LNCaP clone FGC (cell line): Measurements from ENCODE around the gene DCLK1.

Source experiments
- DNase-seq: peaks from one replicate; pipeline ENCODE4 v3.0.0-alpha.2; 2011; ENCODE audit warnings: low read depth
- H3K4me3 ChIP-seq: 2 replicates; pipeline ENCODE4 v1.5.1; 2011; ENCODE audit warnings: mild to moderate bottlenecking, low read depth, low read length, control low read depth
- TF ChIP-seq, protein P1 (sequence below): IDR thresholded peaks from 2 replicates; pipeline ENCODE4 v1.5.1; 2012; ENCODE audit warnings: mild to moderate bottlenecking; ENCODE audit not compliant: control insufficient read depth, insufficient read depth; ENCODE audit errors: extremely low read depth

DCLK1 gene

DNA sequence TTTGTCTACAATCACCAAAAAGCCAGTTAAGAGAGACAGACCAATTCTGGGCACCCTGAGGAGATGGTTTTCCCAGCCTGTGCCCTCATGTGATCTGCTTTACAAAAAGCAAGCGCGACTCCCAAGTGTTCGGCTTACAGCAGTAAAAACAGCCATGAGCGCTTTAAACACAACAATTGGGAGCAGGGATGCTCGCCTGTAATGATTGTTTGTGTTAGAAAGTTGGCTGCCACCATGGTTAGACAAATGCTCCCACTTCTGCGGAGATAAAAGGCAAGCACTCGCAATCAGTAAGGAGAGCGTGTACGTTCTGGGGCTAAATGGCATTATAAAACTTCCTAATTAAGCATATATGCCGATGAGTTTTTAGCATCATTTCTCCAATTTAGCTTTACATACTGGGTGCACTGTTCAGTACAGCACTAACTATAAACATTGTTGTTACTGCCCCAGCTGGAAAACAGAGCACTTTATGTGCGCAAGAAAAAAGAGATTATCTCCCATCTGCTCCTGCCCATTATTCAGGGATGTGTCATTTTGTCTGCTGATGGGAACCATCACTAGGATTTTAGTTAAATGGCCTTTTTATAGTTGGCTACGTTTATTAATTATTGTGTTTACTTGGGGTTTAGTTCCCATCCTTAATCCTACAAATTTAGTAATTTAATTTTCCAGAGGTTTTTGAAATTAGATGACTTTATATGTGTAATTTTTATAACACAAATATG, 345.4 kb downstream of the DCLK1 start:
- no peak overlapping the region for H3K4me3 ChIP-seq
- no peak for DNase-seq
- TF ChIP-seq, protein P1, sequence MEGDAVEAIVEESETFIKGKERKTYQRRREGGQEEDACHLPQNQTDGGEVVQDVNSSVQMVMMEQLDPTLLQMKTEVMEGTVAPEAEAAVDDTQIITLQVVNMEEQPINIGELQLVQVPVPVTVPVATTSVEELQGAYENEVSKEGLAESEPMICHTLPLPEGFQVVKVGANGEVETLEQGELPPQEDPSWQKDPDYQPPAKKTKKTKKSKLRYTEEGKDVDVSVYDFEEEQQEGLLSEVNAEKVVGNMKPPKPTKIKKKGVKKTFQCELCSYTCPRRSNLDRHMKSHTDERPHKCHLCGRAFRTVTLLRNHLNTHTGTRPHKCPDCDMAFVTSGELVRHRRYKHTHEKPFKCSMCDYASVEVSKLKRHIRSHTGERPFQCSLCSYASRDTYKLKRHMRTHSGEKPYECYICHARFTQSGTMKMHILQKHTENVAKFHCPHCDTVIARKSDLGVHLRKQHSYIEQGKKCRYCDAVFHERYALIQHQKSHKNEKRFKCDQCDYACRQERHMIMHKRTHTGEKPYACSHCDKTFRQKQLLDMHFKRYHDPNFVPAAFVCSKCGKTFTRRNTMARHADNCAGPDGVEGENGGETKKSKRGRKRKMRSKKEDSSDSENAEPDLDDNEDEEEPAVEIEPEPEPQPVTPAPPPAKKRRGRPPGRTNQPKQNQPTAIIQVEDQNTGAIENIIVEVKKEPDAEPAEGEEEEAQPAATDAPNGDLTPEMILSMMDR = no peak

DNA sequence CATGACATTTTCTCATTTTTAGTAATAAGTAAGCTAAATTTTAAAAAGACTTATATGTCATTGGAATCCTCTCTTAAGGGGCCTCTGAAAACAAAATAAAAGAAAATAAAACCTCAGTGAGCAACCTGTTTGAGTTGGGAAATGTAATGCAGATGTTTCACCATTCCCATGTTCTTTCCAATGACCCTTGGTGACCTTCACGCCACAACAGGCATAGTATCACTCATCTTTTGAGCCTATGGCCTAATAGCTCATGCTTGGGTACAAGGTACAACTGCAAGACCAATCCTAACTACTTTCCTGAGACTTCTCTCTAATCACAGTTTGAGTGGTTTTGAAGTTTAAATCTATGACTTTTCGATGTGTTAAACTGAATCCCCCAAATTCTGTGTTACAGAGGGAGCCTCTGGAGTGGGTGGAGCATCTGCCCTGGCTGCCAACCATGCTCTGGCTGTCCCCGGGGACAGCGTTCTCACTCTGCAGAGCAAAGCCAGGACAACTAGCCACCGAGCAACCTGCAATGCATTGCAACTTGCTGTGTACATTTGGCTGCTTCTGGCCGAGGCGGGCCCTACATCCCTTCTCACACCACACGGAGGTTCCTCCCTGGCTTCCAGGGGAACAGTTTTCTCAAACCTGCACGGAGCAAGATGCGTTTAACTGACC, 346.8 kb downstream of the DCLK1 start:
- H3K4me3 ChIP-seq = no peak overlapping the region
- TF ChIP-seq, protein P1 = no peak
- DNase-seq = no peak

DNA sequence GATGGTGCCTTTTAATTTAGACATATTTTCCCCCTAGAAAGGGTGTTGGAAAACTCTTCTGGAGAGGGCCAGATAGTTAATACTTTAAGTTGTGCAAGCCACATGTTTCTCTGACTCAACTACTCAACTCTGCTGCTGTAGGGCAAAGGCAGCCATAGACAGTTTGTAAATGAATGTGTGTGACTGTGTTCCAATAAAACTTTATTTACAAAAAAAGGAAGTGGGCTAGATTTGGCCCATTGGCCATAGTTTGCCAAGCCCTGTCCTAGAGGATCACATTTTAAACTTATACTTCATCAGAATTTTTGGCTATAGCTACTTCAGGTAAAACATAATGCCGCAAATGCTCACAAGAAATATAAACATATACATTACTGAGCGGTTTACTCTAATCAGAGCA, 348.4 kb downstream of the DCLK1 start:
- no peak for DNase-seq
- H3K4me3 ChIP-seq = no peak overlapping the region
- TF ChIP-seq, protein P1 = no peak

DNA sequence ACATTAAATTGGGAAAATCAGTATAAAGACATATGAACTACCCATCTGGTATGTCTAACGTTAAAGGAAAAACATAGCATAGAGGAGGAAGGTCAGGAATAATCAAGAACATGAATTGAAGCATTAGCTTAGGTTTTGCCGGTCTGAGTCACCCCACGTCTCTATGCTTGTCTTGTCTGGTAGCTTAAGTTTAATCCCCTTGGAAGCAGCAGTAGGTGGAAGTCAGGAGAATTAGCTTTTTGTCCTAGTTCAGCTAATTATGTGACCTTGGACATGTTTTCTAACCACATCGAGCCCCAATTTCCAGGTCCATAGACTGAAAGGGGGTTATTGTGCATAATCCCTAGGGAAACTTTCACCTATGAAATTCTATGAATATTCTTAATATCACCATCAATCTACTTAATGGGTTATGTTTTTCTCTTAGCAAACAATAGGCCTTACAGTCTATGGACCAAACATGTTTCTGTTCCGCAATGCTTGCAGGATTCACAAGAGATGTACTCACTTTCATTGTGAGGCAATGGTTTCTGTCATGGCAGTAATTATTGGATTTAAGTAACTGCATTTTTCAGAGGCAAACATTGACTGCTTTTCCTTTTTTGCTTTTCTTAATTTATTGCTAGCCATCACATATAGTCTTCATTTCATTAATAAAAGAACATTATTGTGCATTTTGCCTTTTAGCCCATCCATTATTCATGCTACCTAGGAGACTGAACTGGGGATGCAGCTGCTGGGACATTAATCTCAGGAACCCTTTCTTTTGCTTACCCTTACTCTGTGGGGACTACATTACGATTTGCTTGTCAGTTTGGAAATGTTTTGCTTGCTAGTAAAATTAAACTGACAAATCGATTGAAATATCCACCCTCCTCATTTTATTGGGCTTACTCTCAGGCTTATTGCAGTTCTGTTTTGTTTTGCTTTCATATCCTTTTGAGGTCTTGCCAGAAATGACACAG, 349.9 kb downstream of the DCLK1 start:
- H3K4me3 ChIP-seq = no peak overlapping the region
- DNase-seq = no peak
- TF ChIP-seq, protein P1 = no peak

DNA sequence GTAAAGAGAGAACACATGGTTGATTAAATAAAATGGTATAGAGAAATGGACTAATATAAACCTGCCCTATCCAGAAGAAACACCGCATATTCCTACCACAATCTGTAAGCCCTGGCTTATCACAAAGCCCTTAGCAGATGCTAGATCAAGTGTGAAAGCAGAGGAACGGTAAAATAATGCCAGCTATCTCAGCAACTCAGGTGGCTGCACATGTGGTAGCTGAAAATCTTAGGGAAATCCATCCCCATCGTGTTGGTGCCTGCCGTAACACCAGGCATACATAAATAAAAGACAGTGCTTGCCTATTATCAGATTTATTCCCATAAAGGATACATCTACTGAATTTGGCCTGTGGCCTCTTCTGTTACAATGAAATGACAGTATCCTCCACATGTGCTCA, 350.6 kb downstream of the DCLK1 start:
- H3K4me3 ChIP-seq = no peak overlapping the region
- TF ChIP-seq, protein P1 = no peak
- no peak for DNase-seq

DNA sequence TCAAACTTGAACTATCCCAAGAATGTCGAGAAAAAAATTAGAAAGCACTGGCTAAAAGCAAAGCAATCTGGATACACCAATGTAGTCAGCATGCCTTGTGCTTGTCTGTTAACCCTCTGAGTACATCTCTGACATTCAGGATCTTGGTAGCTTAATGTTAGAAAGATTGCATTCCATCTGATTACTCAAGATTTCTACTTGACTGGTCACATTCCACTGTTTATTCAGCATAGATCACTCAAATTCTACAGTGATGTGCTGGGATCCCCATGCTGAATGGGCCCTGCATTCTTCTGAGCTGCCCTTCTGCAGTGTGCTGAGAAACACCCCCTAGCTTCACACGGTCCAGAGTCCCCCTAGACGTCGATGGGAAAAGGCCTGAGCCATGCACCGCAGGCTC, 359.3 kb downstream of the DCLK1 start:
- no peak overlapping the region for H3K4me3 ChIP-seq
- DNase-seq = no peak
- TF ChIP-seq, protein P1 = no peak
